Adrenal gland (tissue), 12 donors: ENCODE results near the gene TECTB. TPM values are rescaled to one million over a fixed set of nuclear protein-coding genes. Genes with fewer than 3 reads are reported as not detected.
A peak's percentile ranks its signal among the peaks of the same experiment; 100 is the strongest.

Experiments
- DNase-seq, 7 donors: peaks; one replicate each; pipeline ENCODE4 v3.0.0-alpha.2; 2019 to 2020
- H3K27ac ChIP-seq, 5 donors: fragments of 200-600 bp; sonication (generic) in 4 of 5; 1 replicate in 3 of 5; 2 replicates in 2 of 5; pipeline versions ENCODE4 v1.5.1 to v1.8.0; 2016 to 2020; ENCODE audit warnings: mild to moderate bottlenecking in 1 of 5
- H3K27me3 ChIP-seq: fragments of 200-600 bp; 2 replicates; pipeline ENCODE4 v1.8.0; 2021
- H3K36me3 ChIP-seq, 2 donors: fragments of 200-600 bp; replicated peaks in 1 of 2; 1 replicate in 1 of 2; 2 replicates in 1 of 2; pipeline versions ENCODE4 v1.5.1 to v1.8.0; 2018 to 2022
- H3K4me1 ChIP-seq, 2 donors: fragments of 200-600 bp; replicated peaks in 1 of 2; 1 replicate in 1 of 2; 2 replicates in 1 of 2; pipeline versions ENCODE4 v1.5.1 to v1.8.0; 2018 to 2021
- H3K4me3 ChIP-seq, 4 donors: fragments of 200-600 bp; sonication (generic) in 3 of 4; one replicate each; pipeline ENCODE4 v1.5.1; 2016 to 2018
- H3K9me3 ChIP-seq, 3 donors: fragments of 200-600 bp; sonication (generic) in 1 of 3; replicated peaks in 1 of 3; 1 replicate in 2 of 3; 2 replicates in 1 of 3; pipeline versions ENCODE4 v1.5.1 to v1.8.0; 2016 to 2021
- CTCF ChIP-seq, 6 experiments: fragments of 450-650 bp in 4 of 6; fragments of 200-600 bp in 2 of 6; sonication (generic) in 1 of 6; IDR thresholded peaks; 1 replicate in 5 of 6; 2 replicates in 1 of 6; pipeline versions ENCODE4 v1.5.1 to v1.8.0; 2016 to 2021; ENCODE audit warnings: antibody characterized with exemption in 6 of 6, mild to moderate bottlenecking in 2 of 6, moderate library complexity in 1 of 6
- POLR2A ChIP-seq, 2 donors: fragments of 450-650 bp; IDR thresholded peaks; one replicate each; pipeline ENCODE4 v1.6.1; 2017; ENCODE audit warnings: antibody characterized with exemption in 2 of 2, mild to moderate bottlenecking in 2 of 2, moderate library complexity in 1 of 2
- WGBS, 4 donors: extraction: QIAGEN DNeasy Blood & Tissue Kit in 2 of 4; methylation state at CpG; one replicate each; pipeline versions ENCODE4 v1.1.5 to v1.1.7; 2013 to 2017; 5-methylcytosine and 5-hydroxymethylcytosine counted together
- intact Hi-C, 2 donors: fragments of 100-400 bp; cut with DNase I; formaldehyde crosslinking; loops; one replicate each; pipeline versions ENCODE4 v1.14.1 to v1.15.0; 2022 to 2023
- polyA plus RNA-seq, 3 donors: library from polyadenylated mRNA; stranded (reverse); fragments of 200-250 nt in 2 of 3; fragments of 350-450 nt in 1 of 3; fragmentation: Illumina TruSeq in 1 of 3; extraction: RNeasy Lipid Tissue Mini Kit (QIAGEN cat#74804) in 1 of 3; gene quantifications; one replicate each; pipeline ENCODE4 v1.2.3, GENCODE V29; 2013 to 2014
- total RNA-seq, 9 donors: library from RNA; depleted of rRNA in 4 of 9; stranded (reverse); fragments of >200 nt in 4 of 9; fragments of 120-200 nt in 1 of 9; fragmentation: NEBNext Ultra II Directional in 1 of 9; extraction: Animal tissue kit (Norgen Biotek cat#: 25700) in 1 of 9; gene quantifications; one replicate each; pipeline versions ENCODE4 v1.1.0 to v1.2.4, GENCODE V29; 2013 to 2023
- donor health status: healthy with polysubstance abuse.
- donor health status: Bipolar disorder and iron deficiency.
- donor health status: DM: yes; HTN: yes; CAD: no.
- donor health status: DM: no; HTN: no; CAD: no.
- donor health status: DM: no; HTN: no; CAD: no.
- donor health status: DM: yes; HTN: yes; CAD: no.

TECTB gene
- total and polyA plus RNA-seq, 12 donors: not detected

GRCh38 chr10:112269266-112269665 lies 13.9 kb upstream of the TECTB start:
- peaks cover 0 to 11% of the 10 kb centered on the region in 2 donors for H3K4me1 ChIP-seq
- DNase-seq: no peak

GRCh38 chr10:112271982-112272381 lies 11.2 kb upstream of the TECTB start:
- Histone ChIP-seq H3K27ac (no peak overlapping the region), H3K4me3 (no peak overlapping the region), H3K4me1 (no peaks in the 10 kb centered on the region), H3K36me3 (no peaks in the 10 kb centered on the region), H3K9me3 (no peaks in the 10 kb centered on the region), H3K27me3 (no peaks in the 10 kb centered on the region)
- intact Hi-C loops: no loop called here
- TF ChIP-seq POLR2A (IDR thresholded peaks at IDR 0.05) (no peak), CTCF (IDR thresholded peaks at IDR 0.05) (no peak)
- 74 to 94% (median 82%) methylated on average over 3 of the region's 3 CpGs for WGBS, 4 donors
- DNase-seq: peak in 1 of 7 donors; percentile 10

More at GRCh38 chr10:112269266-112269665, 13.9 kb upstream of the TECTB start:
- Histone ChIP-seq H3K27ac (no peak overlapping the region), H3K9me3 (no peaks in the 10 kb centered on the region), H3K4me3 (no peak overlapping the region), H3K27me3 (no peaks in the 10 kb centered on the region), H3K36me3 (no peaks in the 10 kb centered on the region)
- no peak for TF ChIP-seq POLR2A (IDR thresholded peaks at IDR 0.05)
- TF ChIP-seq CTCF (IDR thresholded peaks at IDR 0.05): no peak
- intact Hi-C loops: no loop called here

GRCh38 chr10:112274831-112275230 lies 8.4 kb upstream of the TECTB start:
- 71 to 94% (median 84%) methylated on average over 5 of the region's 5 CpGs for WGBS, 4 donors
- no peak for DNase-seq
- H3K4me1 ChIP-seq: no peaks in the 10 kb centered on the region
- H3K9me3 ChIP-seq: no peaks in the 10 kb centered on the region
- no peak overlapping the region for H3K27ac ChIP-seq
- no peak overlapping the region for H3K4me3 ChIP-seq
- no peaks in the 10 kb centered on the region for H3K27me3 ChIP-seq
- H3K36me3 ChIP-seq: no peaks in the 10 kb centered on the region
- TF ChIP-seq CTCF (IDR thresholded peaks at IDR 0.05) (no peak), POLR2A (IDR thresholded peaks at IDR 0.05) (no peak)
- intact Hi-C loops: no loop called here

GRCh38 chr10:112275512-112276245 lies 7.5 kb upstream of the TECTB start:
- WGBS, 4 donors: 81 to 91% (median 86%) methylated on average over 4 of the region's 4 CpGs
- no peak for DNase-seq

More at GRCh38 chr10:112275512-112276245, 7.5 kb upstream of the TECTB start:
- no peak for TF ChIP-seq CTCF (IDR thresholded peaks at IDR 0.05)
- no peak for TF ChIP-seq POLR2A (IDR thresholded peaks at IDR 0.05)
- intact Hi-C loops: no loop called here
- Histone ChIP-seq H3K27me3 (no peaks in the 10 kb centered on the region), H3K36me3 (no peaks in the 10 kb centered on the region), H3K9me3 (no peaks in the 10 kb centered on the region), H3K4me1 (no peaks in the 10 kb centered on the region), H3K4me3 (no peak overlapping the region), H3K27ac (no peak overlapping the region)
